Measurements from ENCODE around the gene SYCP2L.

- TF ChIP-seq CTCF (IDR thresholded peaks at IDR 0.05; ENCODE audit: insufficient read depth, low read depth, low read length), result no peak
- no peak for TF ChIP-seq EZH2 (IDR thresholded peaks at IDR 0.05; ENCODE audit: insufficient read depth, low read length)
These were observed 70.6 kb downstream of the SYCP2L start for GRCh38 chr6:10957414-10957886.
